Caco-2 (cell line): Measurements from ENCODE around the gene LRRC72. TPM values are rescaled to one million over a fixed set of nuclear protein-coding genes. Genes with fewer than 3 reads are reported as not detected.

Experiments used
- BruUV-seq: library from RNA; stranded (reverse); fragments of 400-500 nt; replicated peaks from 2 replicates; lab custom pipeline; 2021; lab: Mats Ljungman, UMichigan
- CTCF ChIA-PET: fragments of 300-600 bp; sonication (Branson Sonifier 250); formaldehyde crosslinking; loops from one replicate; lab custom pipeline; 2022; ENCODE audit warnings: antibody characterized with exemption; lab: Charles Lee
- POLR2A ChIA-PET: fragments of 300-600 bp; sonication (Branson Sonifier 250); formaldehyde crosslinking; loops from one replicate; lab custom pipeline; 2022; ENCODE audit warnings: antibody characterized with exemption; lab: Charles Lee
- DNase-seq, 2 experiments: peaks; one replicate each; pipeline versions ENCODE4 v3.0.0 to v3.0.0-alpha.2; 2020 to 2022
- H3K27me3 ChIP-seq: replicated peaks from 2 replicates; pipeline ENCODE4 v1.6.0; 2011; ENCODE audit warnings: low read length; ENCODE audit not compliant: control insufficient read depth, insufficient read depth
- H3K36me3 ChIP-seq: 2 replicates; pipeline ENCODE4 v1.5.1; 2011; ENCODE audit warnings: low read length; ENCODE audit not compliant: control insufficient read depth, insufficient read depth
- H3K4me1 ChIP-seq: fragments of 250-450 bp; sonication (Bioruptor Pico); 2 replicates; pipeline ENCODE4 v1.5.1; 2020; ENCODE audit warnings: mild to moderate bottlenecking
- H3K4me3 ChIP-seq: 2 replicates; pipeline ENCODE4 v1.5.1; 2011; ENCODE audit warnings: low read depth, mild to moderate bottlenecking, control low read depth, low read length
- H3K9me3 ChIP-seq: fragments of 250-450 bp; sonication (Bioruptor Pico); 2 replicates; pipeline ENCODE4 v1.5.1; 2020; ENCODE audit warnings: mild to moderate bottlenecking, moderate library complexity
- H3K27ac Mint-ChIP-seq: one replicate; pipeline ENCODE4 v1.8.0; 2022; ENCODE audit warnings: mixed read lengths; ENCODE audit not compliant: unreplicated experiment
- H3K27me3 Mint-ChIP-seq: one replicate; pipeline ENCODE4 v1.8.0; 2022; ENCODE audit warnings: mixed read lengths; ENCODE audit not compliant: insufficient read depth, unreplicated experiment
- H3K36me3 Mint-ChIP-seq: one replicate; pipeline ENCODE4 v1.8.0; 2022; ENCODE audit warnings: mild to moderate bottlenecking, mixed read lengths; ENCODE audit not compliant: insufficient read depth, unreplicated experiment
- H3K4me1 Mint-ChIP-seq: one replicate; pipeline ENCODE4 v1.8.0; 2022; ENCODE audit warnings: low read depth, mixed read lengths; ENCODE audit not compliant: unreplicated experiment
- H3K4me3 Mint-ChIP-seq: one replicate; pipeline ENCODE4 v1.8.0; 2022; ENCODE audit warnings: mild to moderate bottlenecking, moderate library complexity, mixed read lengths; ENCODE audit not compliant: unreplicated experiment
- H3K9me3 Mint-ChIP-seq: one replicate; pipeline ENCODE4 v1.8.0; 2022; ENCODE audit warnings: mixed read lengths; ENCODE audit not compliant: unreplicated experiment
- intact Hi-C: fragments of 100-400 bp; cut with micrococcal nuclease; formaldehyde crosslinking; loops from one replicate; pipeline ENCODE4 v1.10.0; 2022; ENCODE audit not compliant: unreplicated experiment
- total RNA-seq: library from RNA; stranded (reverse); gene quantifications from 2 replicates; pipeline ENCODE4 v1.2.3, GENCODE V29; 2022
- TF ChIP-seq, protein P1 (sequence below), 2 experiments: fragments of 200-600 bp in 1 of 2; IDR thresholded peaks; 1 replicate in 1 of 2; 2 replicates in 1 of 2; pipeline versions ENCODE4 v1.5.1 to v1.8.0; 2011 to 2022; ENCODE audit warnings: antibody characterized with exemption in 1 of 2, control low read depth in 1 of 2, inconsistent platforms in 1 of 2, low read depth in 1 of 2, low read length in 1 of 2, mild to moderate bottlenecking in 1 of 2, moderate library complexity in 1 of 2; ENCODE audit not compliant: insufficient read depth in 1 of 2, severe bottlenecking in 1 of 2, unreplicated experiment in 1 of 2

Gene LRRC72
- total RNA-seq, 1 experiment from 2014 or later: not detected

DNA sequence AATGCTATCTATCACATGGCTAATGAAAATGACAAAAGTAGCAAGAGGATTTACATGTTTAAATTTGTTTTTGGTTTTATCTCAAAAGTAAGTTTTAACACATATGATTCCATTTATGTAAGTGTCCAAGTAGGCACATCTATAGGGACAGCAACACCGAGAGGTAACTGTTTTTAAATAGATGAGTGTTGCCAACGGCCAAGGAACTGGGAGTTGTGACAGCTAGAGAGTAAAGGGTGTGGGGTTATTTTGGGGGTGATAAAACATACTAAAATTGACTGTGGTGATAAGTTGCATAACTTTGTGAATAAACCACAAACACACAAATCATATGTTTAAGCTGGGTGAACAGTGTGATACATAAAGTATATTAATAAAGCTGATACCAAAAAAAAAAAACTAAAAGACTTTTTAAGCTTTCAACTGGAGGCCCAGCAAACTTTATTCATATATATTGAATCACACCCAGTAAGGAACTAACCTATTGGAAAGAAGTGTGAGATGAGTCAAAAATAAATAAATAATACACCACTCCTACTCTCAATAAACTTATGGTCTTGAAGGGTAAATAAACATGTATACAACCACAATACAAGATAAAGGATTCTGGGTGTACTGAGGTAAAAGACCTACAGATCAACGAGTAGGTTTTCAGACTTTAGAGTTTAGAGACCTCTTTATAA, 33.0 kb downstream of the LRRC72 start:
- Mint-ChIP-seq H3K27ac (no peak overlapping the region), H3K36me3 (no peaks in the 10 kb centered on the region)
- CTCF ChIA-PET: no interaction called here

DNA sequence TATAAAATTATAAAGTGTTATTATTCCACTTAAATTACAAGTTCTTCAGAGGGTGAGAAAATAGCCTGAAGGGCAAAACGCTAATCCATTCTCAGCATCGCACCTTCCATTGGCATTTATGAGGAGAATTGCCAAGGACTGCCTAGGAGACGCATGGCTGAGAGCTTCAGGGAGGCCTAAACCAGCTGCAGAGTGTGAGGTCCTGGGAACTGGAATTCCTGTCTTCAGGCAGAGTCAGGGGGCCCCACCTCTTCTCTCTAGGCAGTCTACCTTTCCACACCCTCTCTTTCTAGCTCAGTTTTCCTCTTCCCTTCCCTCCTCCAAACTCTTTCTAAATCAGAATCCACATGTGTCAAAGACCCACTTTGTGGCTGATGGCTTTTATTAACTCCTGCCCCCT, 35.3 kb downstream of the LRRC72 start:
- Mint-ChIP-seq H3K4me3 (no peak overlapping the region), H3K27ac (no peak overlapping the region), H3K4me1 (peaks cover 22% of the 10 kb centered on the region), H3K27me3 (no peaks in the 10 kb centered on the region), H3K9me3 (no peaks in the 10 kb centered on the region), H3K36me3 (no peaks in the 10 kb centered on the region)
- H3K4me3 ChIP-seq: no peak overlapping the region
- intact Hi-C loops: no loop called here
- H3K27me3 ChIP-seq: no peaks in the 10 kb centered on the region
- no peaks in the 10 kb centered on the region for H3K36me3 ChIP-seq
- DNase-seq: no peak
- ChIA-PET POLR2A (no interaction called here), CTCF (no interaction called here)
- H3K9me3 ChIP-seq: no peaks in the 10 kb centered on the region
- no TSS peak for BruUV-seq
- TF ChIP-seq, protein P1, sequence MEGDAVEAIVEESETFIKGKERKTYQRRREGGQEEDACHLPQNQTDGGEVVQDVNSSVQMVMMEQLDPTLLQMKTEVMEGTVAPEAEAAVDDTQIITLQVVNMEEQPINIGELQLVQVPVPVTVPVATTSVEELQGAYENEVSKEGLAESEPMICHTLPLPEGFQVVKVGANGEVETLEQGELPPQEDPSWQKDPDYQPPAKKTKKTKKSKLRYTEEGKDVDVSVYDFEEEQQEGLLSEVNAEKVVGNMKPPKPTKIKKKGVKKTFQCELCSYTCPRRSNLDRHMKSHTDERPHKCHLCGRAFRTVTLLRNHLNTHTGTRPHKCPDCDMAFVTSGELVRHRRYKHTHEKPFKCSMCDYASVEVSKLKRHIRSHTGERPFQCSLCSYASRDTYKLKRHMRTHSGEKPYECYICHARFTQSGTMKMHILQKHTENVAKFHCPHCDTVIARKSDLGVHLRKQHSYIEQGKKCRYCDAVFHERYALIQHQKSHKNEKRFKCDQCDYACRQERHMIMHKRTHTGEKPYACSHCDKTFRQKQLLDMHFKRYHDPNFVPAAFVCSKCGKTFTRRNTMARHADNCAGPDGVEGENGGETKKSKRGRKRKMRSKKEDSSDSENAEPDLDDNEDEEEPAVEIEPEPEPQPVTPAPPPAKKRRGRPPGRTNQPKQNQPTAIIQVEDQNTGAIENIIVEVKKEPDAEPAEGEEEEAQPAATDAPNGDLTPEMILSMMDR (IDR thresholded peaks at IDR 0.05; ENCODE audit: insufficient read depth in 1 of 2, low read depth in 1 of 2, low read length in 1 of 2, severe bottlenecking in 1 of 2, unreplicated experiment in 1 of 2): no peak
- peaks cover 7% of the 10 kb centered on the region for H3K4me1 ChIP-seq

More for the DNA sequence above, 33.0 kb downstream of the LRRC72 start:
- Mint-ChIP-seq H3K4me1 (peaks cover 18% of the 10 kb centered on the region), H3K4me3 (no peak overlapping the region), H3K9me3 (no peaks in the 10 kb centered on the region), H3K27me3 (no peaks in the 10 kb centered on the region)
- no peaks in the 10 kb centered on the region for H3K9me3 ChIP-seq
- no peak overlapping the region for H3K4me3 ChIP-seq
- intact Hi-C loops: no loop called here
- TF ChIP-seq, protein P1 (IDR thresholded peaks at IDR 0.05; ENCODE audit: insufficient read depth in 1 of 2, low read depth in 1 of 2, low read length in 1 of 2, severe bottlenecking in 1 of 2, unreplicated experiment in 1 of 2): no peak
- no peaks in the 10 kb centered on the region for H3K27me3 ChIP-seq
- BruUV-seq: no TSS peak
- POLR2A ChIA-PET: no interaction called here
- no peaks in the 10 kb centered on the region for H3K36me3 ChIP-seq
- peaks cover 3% of the 10 kb centered on the region for H3K4me1 ChIP-seq
- DNase-seq: no peak

DNA sequence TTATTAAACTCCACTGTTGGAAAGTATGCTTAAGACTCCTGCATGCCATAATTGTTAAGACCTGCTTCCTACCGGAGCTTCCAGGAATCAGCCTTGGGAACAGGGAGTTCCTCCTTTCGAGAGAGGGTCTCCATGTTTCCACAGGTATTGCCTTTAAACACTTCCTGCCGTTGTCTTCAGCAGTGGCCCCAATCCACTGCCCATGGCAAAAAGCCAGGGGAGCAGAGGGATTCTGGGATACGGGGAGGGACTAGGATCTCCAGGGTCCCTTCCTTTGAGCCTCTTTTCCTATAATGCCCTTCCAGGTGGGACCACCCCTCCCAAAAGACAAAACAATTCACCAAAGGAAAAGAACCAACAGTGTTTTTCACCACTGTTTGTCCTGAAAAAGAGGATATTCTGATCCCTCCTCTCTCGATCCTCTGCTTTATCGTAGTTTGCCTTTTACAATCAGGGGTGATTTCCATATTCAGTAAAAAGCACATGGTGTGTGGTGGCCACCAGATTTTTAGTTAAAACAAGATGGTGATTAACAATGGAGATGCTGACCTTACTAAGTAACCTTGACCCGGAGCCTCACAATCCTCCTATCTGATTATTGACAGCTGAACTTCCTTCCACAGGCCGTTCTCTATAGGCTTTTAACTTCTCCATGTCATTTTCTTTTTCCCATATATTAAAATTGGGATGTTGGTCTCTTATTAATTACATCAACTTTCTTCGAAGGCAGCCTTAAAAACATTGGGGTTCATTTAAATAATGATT, 36.0 kb downstream of the LRRC72 start:
- intact Hi-C loops: no loop called here
- no peak overlapping the region for H3K4me3 ChIP-seq
- no peaks in the 10 kb centered on the region for H3K27me3 Mint-ChIP-seq
- no peak for DNase-seq
- no peaks in the 10 kb centered on the region for H3K9me3 Mint-ChIP-seq
- CTCF ChIA-PET: no interaction called here
- H3K4me3 Mint-ChIP-seq: no peak overlapping the region
- H3K36me3 ChIP-seq: no peaks in the 10 kb centered on the region
- peaks cover 7% of the 10 kb centered on the region for H3K4me1 ChIP-seq
- no TSS peak for BruUV-seq
- POLR2A ChIA-PET: no interaction called here
- H3K27ac Mint-ChIP-seq: no peak overlapping the region
- H3K4me1 Mint-ChIP-seq: peaks cover 22% of the 10 kb centered on the region
- no peaks in the 10 kb centered on the region for H3K36me3 Mint-ChIP-seq
- TF ChIP-seq, protein P1 (IDR thresholded peaks at IDR 0.05; ENCODE audit: insufficient read depth in 1 of 2, low read depth in 1 of 2, low read length in 1 of 2, severe bottlenecking in 1 of 2, unreplicated experiment in 1 of 2): no peak
- no peaks in the 10 kb centered on the region for H3K9me3 ChIP-seq
- no peaks in the 10 kb centered on the region for H3K27me3 ChIP-seq
